ENCODE results near the gene CACNA2D3. TPM values are rescaled to one million over a fixed set of nuclear protein-coding genes. Genes with fewer than 3 reads are reported as not detected.

Gene CACNA2D3
- polyA plus RNA-seq, 3 donors, result 8.3 to 21.5 (median 10.4) TPM

GRCh38 chr3:54863786-54864185 lies 741.4 kb downstream of the CACNA2D3 start:
- H4K20me1 ChIP-seq (ENCODE audit: insufficient read depth, low read length), result no peaks in the 10 kb centered on the region
- peaks cover 0 to 10% (median 2%) of the 10 kb centered on the region in 3 donors for H3K27me3 Mint-ChIP-seq (ENCODE audit: low read depth in 3 of 3)
- TF ChIP-seq CTCF (IDR thresholded peaks at IDR 0.05), result no peak
- H3K4me3 ChIP-seq (replicated peaks in 1 of 3; ENCODE audit: low read depth in 2 of 3, low read length in 3 of 3), result no peak overlapping the region
- H3K4me1 Mint-ChIP-seq, result peaks cover 14% of the 10 kb centered on the region
- H3K4me3 Mint-ChIP-seq, result no peak overlapping the region
- H3K4me1 ChIP-seq (ENCODE audit: control insufficient read depth in 1 of 2, insufficient read depth in 2 of 2, low read length in 2 of 2), result peaks cover 3 to 26% of the 10 kb centered on the region in 2 donors
- no CpG with 5 or more reads among the region's 4 CpGs for WGBS (ENCODE audit: insufficient coverage)
- H3K9me3 Mint-ChIP-seq, result peaks cover 0 to 3% (median 0%) of the 10 kb centered on the region in 7 donors
- no peaks in the 10 kb centered on the region for H3K27me3 ChIP-seq (ENCODE audit: control insufficient read depth in 2 of 2, insufficient read depth in 2 of 2, low read length in 2 of 2)
- H3K79me2 ChIP-seq (ENCODE audit: insufficient read depth, low read length), result no peaks in the 10 kb centered on the region
- peak overlapping the region in 1 of 7 donors; percentile 10 for H3K27ac Mint-ChIP-seq
- H2AFZ ChIP-seq (ENCODE audit: insufficient read depth, low read depth, low read length, poor library complexity, severe bottlenecking), result no peak overlapping the region
- no peaks in the 10 kb centered on the region for H3K9me3 ChIP-seq (replicated peaks in 1 of 2; ENCODE audit: control insufficient read depth in 1 of 2, insufficient read depth in 1 of 2, low read length in 2 of 2)
- intact Hi-C loops (cut with micrococcal nuclease), result no loop called here
- no peaks in the 10 kb centered on the region for H3K36me3 Mint-ChIP-seq
- no peak overlapping the region for H3K9ac ChIP-seq (ENCODE audit: insufficient read depth, low read length, poor library complexity, severe bottlenecking)
- no peak for DNase-seq
- H3K4me2 ChIP-seq (replicated peaks; ENCODE audit: extremely low read depth, low read length, poor library complexity, severe bottlenecking), result no peak overlapping the region
- no peaks in the 10 kb centered on the region for H3K36me3 ChIP-seq (replicated peaks in 1 of 2; ENCODE audit: control insufficient read depth in 1 of 2, insufficient read depth in 2 of 2, low read length in 2 of 2)
- H3K27ac ChIP-seq (ENCODE audit: low read depth in 1 of 2, low read length in 2 of 2), result no peak overlapping the region

GRCh38 chr3:54865316-54865715 lies 743.0 kb downstream of the CACNA2D3 start:
- Histone ChIP-seq H3K27me3 (ENCODE audit: control insufficient read depth in 2 of 2, insufficient read depth in 2 of 2, low read length in 2 of 2) (no peaks in the 10 kb centered on the region), H3K9me3 (replicated peaks in 1 of 2; ENCODE audit: control insufficient read depth in 1 of 2, insufficient read depth in 1 of 2, low read length in 2 of 2) (no peaks in the 10 kb centered on the region), H3K9ac (ENCODE audit: insufficient read depth, low read length, poor library complexity, severe bottlenecking) (no peak overlapping the region), H3K27ac (ENCODE audit: low read depth in 1 of 2, low read length in 2 of 2) (no peak overlapping the region), H3K36me3 (replicated peaks in 1 of 2; ENCODE audit: control insufficient read depth in 1 of 2, insufficient read depth in 2 of 2, low read length in 2 of 2) (no peaks in the 10 kb centered on the region), H3K4me3 (replicated peaks in 1 of 3; ENCODE audit: low read depth in 2 of 3, low read length in 3 of 3) (no peak overlapping the region), H2AFZ (ENCODE audit: insufficient read depth, low read depth, low read length, poor library complexity, severe bottlenecking) (no peak overlapping the region), H3K4me2 (replicated peaks; ENCODE audit: extremely low read depth, low read length, poor library complexity, severe bottlenecking) (no peak overlapping the region), H3K79me2 (ENCODE audit: insufficient read depth, low read length) (no peaks in the 10 kb centered on the region), H3K4me1 (ENCODE audit: control insufficient read depth in 1 of 2, insufficient read depth in 2 of 2, low read length in 2 of 2) (peaks cover 3 to 26% of the 10 kb centered on the region in 2 donors), H4K20me1 (ENCODE audit: insufficient read depth, low read length) (no peaks in the 10 kb centered on the region)
- intact Hi-C loops (cut with micrococcal nuclease), result no loop called here
- peaks cover 14% of the 10 kb centered on the region for H3K4me1 Mint-ChIP-seq
- H3K27ac Mint-ChIP-seq, result peak overlapping the region in 1 of 7 donors; percentile 43
- H3K4me3 Mint-ChIP-seq, result no peak overlapping the region
- H3K27me3 Mint-ChIP-seq (ENCODE audit: low read depth in 3 of 3), result peaks cover 0 to 10% (median 0%) of the 10 kb centered on the region in 3 donors
- 88% methylated on average over 2 of the region's 4 CpGs for WGBS (ENCODE audit: insufficient coverage)
- no peaks in the 10 kb centered on the region for H3K36me3 Mint-ChIP-seq
- TF ChIP-seq CTCF (IDR thresholded peaks at IDR 0.05), result no peak
- H3K9me3 Mint-ChIP-seq, result peaks cover 0 to 3% (median 0%) of the 10 kb centered on the region in 7 donors
- DNase-seq, result no peak

All from CD14-positive monocyte (primary cell).